ENCODE results near the gene KLHL14. TPM values are rescaled to one million over a fixed set of nuclear protein-coding genes. Genes with fewer than 3 reads are reported as not detected.

KLHL14 gene
- total and polyA plus RNA-seq, 7 donors = 0.01 TPM; not detected in 6

- H3K4me3 ChIP-seq = no peak overlapping the region
- no peak for TF ChIP-seq CTCF (IDR thresholded peaks at IDR 0.05)
- no peak for ATAC-seq
- H3K36me3 ChIP-seq (ENCODE audit: insufficient read depth in 1 of 2, low read depth in 1 of 2) = no peaks in the 10 kb centered on the region
- DNase-seq = no peak
- 56 to 65% (median 60%) methylated on average over 2 of the region's 2 CpGs for WGBS, 3 donors
- intact Hi-C loops (cut with DNase I) = no loop called here
- no peaks in the 10 kb centered on the region for H3K4me1 ChIP-seq
- no peaks in the 10 kb centered on the region for H3K9me3 ChIP-seq
- no peaks in the 10 kb centered on the region for H3K27me3 ChIP-seq (ENCODE audit: insufficient read depth in 3 of 3, low read length in 2 of 3)
- no peak overlapping the region for H3K27ac ChIP-seq
Measured at GRCh38 chr18:32707147-32707546, 65.7 kb downstream of the KLHL14 start.

GRCh38 chr18:32701313-32701712, 71.5 kb downstream of the KLHL14 start:
- Histone ChIP-seq H3K4me3 (no peak overlapping the region), H3K4me1 (no peaks in the 10 kb centered on the region), H3K27ac (no peak overlapping the region), H3K27me3 (ENCODE audit: insufficient read depth in 3 of 3, low read length in 2 of 3) (no peaks in the 10 kb centered on the region), H3K36me3 (ENCODE audit: insufficient read depth in 1 of 2, low read depth in 1 of 2) (no peaks in the 10 kb centered on the region), H3K9me3 (no peaks in the 10 kb centered on the region)
- no peak for DNase-seq
- ATAC-seq = no peak
- no peak for TF ChIP-seq CTCF (IDR thresholded peaks at IDR 0.05)
- intact Hi-C loops (cut with DNase I) = no loop called here

GRCh38 chr18:32698153-32698552, 74.7 kb downstream of the KLHL14 start:
- Histone ChIP-seq H3K4me1 (no peaks in the 10 kb centered on the region), H3K9me3 (no peaks in the 10 kb centered on the region), H3K36me3 (ENCODE audit: insufficient read depth in 1 of 2, low read depth in 1 of 2) (no peaks in the 10 kb centered on the region), H3K27ac (no peak overlapping the region), H3K27me3 (ENCODE audit: insufficient read depth in 3 of 3, low read length in 2 of 3) (no peaks in the 10 kb centered on the region), H3K4me3 (no peak overlapping the region)
- ATAC-seq = no peak
- WGBS, 3 donors = 41 to 45% (median 43%) methylated on average over 3 of the region's 3 CpGs
- intact Hi-C loops (cut with DNase I) = no loop called here
- no peak for TF ChIP-seq CTCF (IDR thresholded peaks at IDR 0.05)
- DNase-seq = no peak

GRCh38 chr18:32696376-32696775, 76.4 kb downstream of the KLHL14 start:
- no peaks in the 10 kb centered on the region for H3K36me3 ChIP-seq (ENCODE audit: insufficient read depth in 1 of 2, low read depth in 1 of 2)
- DNase-seq = no peak
- no peaks in the 10 kb centered on the region for H3K27me3 ChIP-seq (ENCODE audit: insufficient read depth in 3 of 3, low read length in 2 of 3)
- H3K27ac ChIP-seq = no peak overlapping the region
- H3K9me3 ChIP-seq = no peaks in the 10 kb centered on the region
- intact Hi-C loops (cut with DNase I) = no loop called here
- WGBS, 3 donors = 76 to 84% (median 82%) methylated on average over 3 of the region's 3 CpGs
- no peak for TF ChIP-seq CTCF (IDR thresholded peaks at IDR 0.05)
- H3K4me3 ChIP-seq = no peak overlapping the region
- no peak for ATAC-seq
- no peaks in the 10 kb centered on the region for H3K4me1 ChIP-seq

GRCh38 chr18:32695534-32695933, 77.3 kb downstream of the KLHL14 start:
- no peak for DNase-seq
- TF ChIP-seq CTCF (IDR thresholded peaks at IDR 0.05) = no peak
- Histone ChIP-seq H3K9me3 (no peaks in the 10 kb centered on the region), H3K4me1 (no peaks in the 10 kb centered on the region), H3K27ac (no peak overlapping the region), H3K27me3 (ENCODE audit: insufficient read depth in 3 of 3, low read length in 2 of 3) (no peaks in the 10 kb centered on the region), H3K4me3 (no peak overlapping the region), H3K36me3 (ENCODE audit: insufficient read depth in 1 of 2, low read depth in 1 of 2) (no peaks in the 10 kb centered on the region)
- intact Hi-C loops (cut with DNase I) = no loop called here
- no peak for ATAC-seq
- 80 to 89% (median 84%) methylated on average over 3 of the region's 3 CpGs for WGBS, 3 donors
